ENCODE data around the gene HYAL2.

GRCh38 chr3:50319894-50320625 lies 2.5 kb downstream of the HYAL2 start:
- no peak for TF ChIP-seq CTCF (IDR thresholded peaks at IDR 0.05; ENCODE audit: insufficient read depth, low read length, poor library complexity, severe bottlenecking)
- TF ChIP-seq EZH2phosphoT487 (conservative IDR thresholded peaks at IDR 0.05; ENCODE audit: low read length) = no peak
